Retinal pigment epithelial cell (primary cell): ENCODE results near the gene SLC25A13.

ENCODE experiments used
- DNase-seq: peaks from one replicate; pipeline ENCODE4 v3.0.0-alpha.2; 2010; ENCODE audit warnings: low read depth
- H3K4me3 ChIP-seq: 2 replicates; pipeline ENCODE4 v1.5.1; 2011; ENCODE audit warnings: mild to moderate bottlenecking, low read length, control low read depth, moderate library complexity
- TF ChIP-seq, protein P1 (sequence below): conservative IDR thresholded peaks from 2 replicates; pipeline ENCODE4 v1.5.1; 2011; ENCODE audit warnings: low read depth, low read length, control low read depth, inconsistent platforms

SLC25A13 gene

GRCh38 chr7:96321031-96321657 is 754 bp downstream of the SLC25A13 start:
- DNase-seq: no peak
- TF ChIP-seq, protein P1, sequence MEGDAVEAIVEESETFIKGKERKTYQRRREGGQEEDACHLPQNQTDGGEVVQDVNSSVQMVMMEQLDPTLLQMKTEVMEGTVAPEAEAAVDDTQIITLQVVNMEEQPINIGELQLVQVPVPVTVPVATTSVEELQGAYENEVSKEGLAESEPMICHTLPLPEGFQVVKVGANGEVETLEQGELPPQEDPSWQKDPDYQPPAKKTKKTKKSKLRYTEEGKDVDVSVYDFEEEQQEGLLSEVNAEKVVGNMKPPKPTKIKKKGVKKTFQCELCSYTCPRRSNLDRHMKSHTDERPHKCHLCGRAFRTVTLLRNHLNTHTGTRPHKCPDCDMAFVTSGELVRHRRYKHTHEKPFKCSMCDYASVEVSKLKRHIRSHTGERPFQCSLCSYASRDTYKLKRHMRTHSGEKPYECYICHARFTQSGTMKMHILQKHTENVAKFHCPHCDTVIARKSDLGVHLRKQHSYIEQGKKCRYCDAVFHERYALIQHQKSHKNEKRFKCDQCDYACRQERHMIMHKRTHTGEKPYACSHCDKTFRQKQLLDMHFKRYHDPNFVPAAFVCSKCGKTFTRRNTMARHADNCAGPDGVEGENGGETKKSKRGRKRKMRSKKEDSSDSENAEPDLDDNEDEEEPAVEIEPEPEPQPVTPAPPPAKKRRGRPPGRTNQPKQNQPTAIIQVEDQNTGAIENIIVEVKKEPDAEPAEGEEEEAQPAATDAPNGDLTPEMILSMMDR: no peak
- H3K4me3 ChIP-seq: peak overlapping the region; percentile 78

- DNase-seq: no peak
- peak overlapping the region; percentile 78 for H3K4me3 ChIP-seq
- TF ChIP-seq, protein P1: no peak
Observed at GRCh38 chr7:96320442-96320841, 1.5 kb downstream of the SLC25A13 start.

DNA sequence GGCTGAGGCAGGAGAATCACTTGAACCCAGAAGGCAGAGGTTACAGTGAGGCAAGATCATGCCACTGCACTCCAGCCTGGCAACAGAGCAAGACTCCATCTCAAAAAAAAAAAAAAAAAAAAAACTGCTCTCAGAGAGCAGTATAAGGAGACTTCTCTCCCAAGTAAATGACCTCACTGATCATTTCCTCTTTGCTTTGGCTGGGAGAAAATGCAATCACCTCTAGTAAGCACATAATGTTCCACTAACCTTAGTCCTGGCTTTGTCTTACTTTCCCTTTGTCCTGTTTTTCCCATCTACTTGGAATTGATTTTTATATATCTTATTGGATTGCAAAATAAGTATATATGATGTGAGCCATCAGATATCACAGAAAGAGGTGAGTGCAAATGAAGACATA is 2.5 kb downstream of the SLC25A13 start:
- DNase-seq: no peak
- TF ChIP-seq, protein P1: no peak
- H3K4me3 ChIP-seq: no peak overlapping the region

- no peak for DNase-seq
- no peak overlapping the region for H3K4me3 ChIP-seq
- TF ChIP-seq, protein P1: no peak
Observed at GRCh38 chr7:96316949-96317348, 4.9 kb downstream of the SLC25A13 start.

GRCh38 chr7:96315125-96315512 is 6.8 kb downstream of the SLC25A13 start:
- no peak overlapping the region for H3K4me3 ChIP-seq
- no peak for DNase-seq
- TF ChIP-seq, protein P1: no peak

DNA sequence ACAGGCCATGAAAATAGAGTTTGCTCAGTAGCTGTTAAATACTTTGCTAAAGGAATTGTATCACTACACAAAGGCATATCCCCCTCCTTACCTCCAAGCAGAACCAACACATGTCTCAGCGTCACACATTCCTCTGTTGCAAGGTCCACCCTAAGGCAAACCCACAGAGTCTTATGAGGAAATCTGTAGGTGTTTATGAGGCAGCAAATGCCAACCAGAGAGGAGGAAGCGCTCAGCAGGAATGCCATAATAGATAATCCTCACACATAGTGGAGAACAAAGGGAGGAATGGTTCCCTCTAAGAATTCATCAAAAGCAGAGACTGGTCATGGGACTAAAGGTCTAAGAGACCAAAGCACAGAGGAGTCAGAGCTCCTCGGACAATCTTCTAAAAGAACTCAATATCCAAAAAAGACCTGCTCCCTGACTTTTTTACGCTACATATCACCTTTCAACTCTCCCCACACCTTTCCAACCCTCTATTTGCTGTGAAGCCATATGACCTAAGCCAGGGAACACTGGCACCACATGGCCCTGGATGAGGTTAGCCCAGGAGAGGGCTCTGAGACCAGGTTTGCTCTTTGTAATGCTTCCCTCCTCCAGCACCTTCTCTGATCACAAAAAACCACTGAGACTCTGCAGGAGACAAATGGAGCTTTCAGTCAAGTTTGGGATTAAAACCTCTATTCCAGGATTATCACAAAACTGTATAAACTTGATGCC is 7.3 kb downstream of the SLC25A13 start:
- TF ChIP-seq, protein P1: no peak
- no peak for DNase-seq
- H3K4me3 ChIP-seq: no peak overlapping the region

DNA sequence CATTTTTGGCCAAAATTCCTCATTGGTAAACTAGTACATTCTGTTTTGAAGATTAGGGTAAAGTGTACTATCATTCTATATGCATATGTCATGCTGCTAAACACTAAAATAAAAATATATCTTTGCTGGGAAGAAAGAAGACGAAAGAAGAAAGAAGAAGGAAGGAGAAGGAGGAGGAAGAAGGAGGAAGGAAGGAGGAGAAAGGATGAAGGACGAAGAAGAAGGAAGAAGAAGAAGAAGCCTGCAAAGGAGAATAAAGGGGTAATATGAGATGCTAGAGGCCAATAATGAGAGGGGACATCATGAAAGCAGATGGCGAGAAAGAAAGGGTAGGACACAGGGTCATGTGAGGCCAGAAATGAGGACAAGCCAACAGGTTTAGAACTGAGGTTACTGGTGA is 8.0 kb downstream of the SLC25A13 start:
- TF ChIP-seq, protein P1: no peak
- DNase-seq: no peak
- no peak overlapping the region for H3K4me3 ChIP-seq
